Left renal pelvis (tissue), 4 donors: ENCODE measurements around the gene ATXN1. TPM values are rescaled to one million over a fixed set of nuclear protein-coding genes. Genes with fewer than 3 reads are reported as not detected.
A peak's percentile ranks its signal among the peaks of the same experiment; 100 is the strongest.
"Not testable (repeated sequence)": the region's sequence is repeated elsewhere in the genome, so short reads cannot be mapped to it uniquely, and the experiment has no call there.

Experiments
- DNase-seq, 4 donors: peaks; one replicate each; pipeline ENCODE4 v3.0.0-alpha.2; 2013; ENCODE audit warnings: low read depth in 4 of 4, low spot score in 3 of 4
- polyA plus RNA-seq, 4 donors: library from polyadenylated mRNA; unstranded; fragments of 120-200 nt; gene quantifications; one replicate each; pipeline ENCODE4 v1.2.1, GENCODE V29; 2013; ENCODE audit not compliant: insufficient read length in 4 of 4

The ATXN1 gene
- polyA plus RNA-seq, 4 donors: 18.5 to 20.7 (median 19.3) TPM

DNA sequence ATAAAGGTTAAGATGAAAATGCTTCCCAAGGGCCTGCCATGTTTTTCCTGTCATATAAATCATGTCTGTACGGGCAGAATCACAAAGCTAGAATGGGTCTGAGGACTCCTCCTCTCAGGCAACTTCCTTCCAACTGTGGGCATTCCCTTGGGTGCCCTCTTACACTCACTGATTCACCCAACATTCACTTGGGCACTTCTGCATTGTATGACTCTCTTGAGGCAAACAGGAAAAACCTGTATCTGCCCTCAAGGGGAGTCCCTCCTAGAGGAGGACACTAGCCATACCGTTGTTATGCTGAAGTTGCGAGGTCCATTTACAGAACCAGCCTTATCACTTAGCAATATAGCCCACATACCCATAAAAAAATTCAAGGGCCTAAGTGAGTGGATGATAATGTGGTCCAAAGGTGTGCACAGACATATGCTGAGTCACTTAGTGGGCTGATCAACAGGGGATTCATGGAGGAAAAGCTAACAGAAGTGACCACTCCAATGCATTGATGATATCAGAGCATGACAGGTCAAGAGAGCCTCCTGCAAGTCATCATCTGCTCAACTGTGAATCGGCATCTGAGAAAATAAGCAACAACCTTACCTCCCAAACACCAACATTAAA is 131.1 kb downstream of the ATXN1 start:
- DNase-seq: no peak

DNA sequence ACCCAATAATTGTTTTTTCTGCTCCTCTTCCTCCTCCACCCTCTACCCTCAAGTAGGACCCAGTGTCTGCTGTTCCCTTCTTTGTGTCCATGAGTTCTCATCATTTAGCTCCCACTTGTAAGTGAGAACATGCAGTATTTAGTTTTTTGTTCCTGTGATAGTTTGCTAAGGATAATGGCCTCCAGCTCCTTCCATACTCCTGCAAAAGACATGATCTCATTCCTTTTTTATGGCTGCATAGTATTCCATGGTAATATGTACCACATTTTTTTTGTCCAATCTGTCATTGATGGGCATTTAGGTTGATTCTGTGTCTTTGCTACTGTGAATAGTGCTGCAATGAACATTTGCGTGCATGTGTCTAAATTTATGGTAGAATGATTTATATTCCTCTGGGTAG is 132.7 kb downstream of the ATXN1 start:
- DNase-seq: not testable (repeated sequence)

- no peak for DNase-seq
Observed at GRCh38 chr6:16626650-16627049, 134.6 kb downstream of the ATXN1 start.

DNA sequence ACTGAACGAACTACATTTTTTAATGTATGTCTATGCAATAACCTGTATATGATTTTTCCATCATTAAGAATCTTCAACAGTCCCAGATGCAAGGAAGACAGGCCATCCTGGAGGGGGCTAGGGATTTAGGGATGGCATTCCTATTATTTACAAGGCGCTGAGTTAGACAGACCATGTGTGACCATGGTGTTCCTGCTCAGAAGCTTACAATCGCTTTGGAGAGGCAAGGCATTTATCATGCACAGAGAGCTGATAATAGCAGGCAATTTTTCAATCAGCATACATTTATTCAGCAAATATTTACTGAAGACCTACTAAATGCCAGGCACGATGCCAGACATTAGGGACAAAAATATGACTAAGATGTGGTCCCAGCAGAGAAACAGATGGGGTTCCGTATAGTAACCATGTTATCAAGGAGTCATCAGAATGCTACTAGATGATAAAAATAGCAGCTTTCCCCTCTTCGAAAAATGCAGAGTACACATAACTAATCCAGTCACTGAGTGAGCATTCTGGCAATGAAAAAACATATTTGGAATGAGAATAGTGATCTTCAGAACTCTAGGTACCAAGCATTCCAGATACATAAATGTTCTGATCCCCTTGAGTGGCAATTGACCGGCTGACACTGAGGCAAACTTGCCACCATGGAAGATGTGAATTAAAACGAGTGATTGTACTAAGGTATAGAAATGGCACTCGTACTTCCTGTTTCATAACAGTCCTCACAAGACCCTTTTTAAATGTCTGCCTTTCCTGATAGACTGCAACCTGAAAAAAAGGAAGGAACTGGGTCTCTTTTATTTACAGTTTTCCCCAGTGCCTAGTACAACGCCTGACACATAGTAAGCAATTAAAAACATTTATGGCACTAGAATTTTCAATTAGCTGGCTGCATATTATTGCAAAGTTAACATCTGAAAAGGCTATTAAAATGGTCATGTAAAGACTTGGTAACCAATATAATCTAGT is 135.7 kb downstream of the ATXN1 start:
- DNase-seq: no peak

- no peak for DNase-seq
Observed at GRCh38 chr6:16624636-16625290, 136.5 kb downstream of the ATXN1 start.

DNA sequence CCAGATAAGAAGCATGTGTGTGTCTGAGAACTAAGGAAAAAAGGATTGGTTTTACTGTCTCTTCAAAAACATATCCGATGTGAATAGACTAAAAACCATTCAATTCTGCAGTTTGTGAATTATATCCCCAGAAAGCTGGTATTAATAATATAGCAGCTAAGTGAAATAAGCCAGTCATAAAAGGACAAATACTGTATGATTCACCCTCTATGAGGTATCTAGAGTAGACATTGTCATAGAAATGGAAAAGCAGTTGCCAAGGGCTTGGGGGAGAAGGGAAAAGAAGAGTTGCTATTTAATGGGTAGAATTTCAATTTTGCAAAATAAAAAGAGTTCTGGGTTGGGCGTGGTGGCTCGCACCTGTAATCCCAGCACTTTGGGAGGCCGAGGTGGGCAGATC is 137.5 kb downstream of the ATXN1 start:
- no peak for DNase-seq

- DNase-seq: no peak
Observed at GRCh38 chr6:16623029-16623653, 138.1 kb downstream of the ATXN1 start.

DNA sequence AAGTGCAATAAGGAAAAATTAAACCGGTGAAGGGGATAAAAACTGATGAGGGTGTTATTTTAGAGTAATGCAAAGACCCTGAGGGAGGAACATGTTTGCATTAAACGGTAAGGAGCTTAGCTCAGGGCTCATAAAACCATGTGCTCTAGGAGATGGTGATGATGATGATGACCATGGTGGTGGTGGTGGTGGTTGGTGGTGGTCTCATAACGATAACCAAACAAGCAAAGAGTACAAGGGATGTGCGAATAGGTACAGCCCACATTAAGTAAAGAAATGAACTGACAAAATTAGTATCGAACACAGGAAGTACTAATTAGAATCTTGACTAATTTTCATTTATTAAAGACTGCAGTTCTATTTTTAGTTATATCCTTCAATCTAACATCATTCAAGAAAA is 139.1 kb downstream of the ATXN1 start:
- DNase-seq: no peak

DNA sequence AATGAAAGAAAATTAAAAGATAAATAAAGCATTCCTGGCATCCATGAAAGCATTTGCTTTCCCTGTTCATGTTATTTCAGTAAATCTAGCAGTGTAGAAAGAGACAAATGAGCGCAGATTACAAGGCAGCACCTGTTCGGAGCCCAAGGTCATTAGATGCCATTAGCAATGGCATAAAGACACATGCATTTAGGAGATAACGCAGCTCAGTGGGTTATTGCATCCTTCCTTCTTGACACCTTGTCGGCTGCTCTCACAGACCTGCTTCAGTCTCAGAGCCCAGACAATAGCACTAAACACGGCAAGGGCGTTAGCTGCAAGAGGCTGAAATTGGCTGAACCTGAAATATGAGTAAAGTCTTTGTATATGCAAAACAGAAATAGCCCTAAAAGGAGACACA is 140.3 kb downstream of the ATXN1 start:
- no peak for DNase-seq

DNA sequence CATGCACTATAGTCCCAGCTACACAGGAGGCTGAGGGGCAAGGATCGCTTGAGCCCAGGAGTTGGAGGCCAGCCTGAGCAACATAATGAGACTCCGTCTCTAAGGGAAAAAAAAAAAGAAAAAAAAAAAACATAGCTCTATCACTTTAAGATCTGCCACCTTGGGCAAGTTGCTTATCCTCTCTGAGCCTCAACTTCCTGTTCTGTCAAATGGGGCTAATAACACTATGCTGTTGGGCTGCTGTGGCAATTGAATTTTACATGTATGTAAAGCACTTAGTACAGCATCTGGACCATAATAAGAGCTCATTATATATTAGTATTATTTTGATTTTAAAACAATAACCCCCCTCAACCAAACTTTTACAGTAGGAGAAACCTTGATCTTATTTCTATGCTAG is 141.5 kb downstream of the ATXN1 start:
- no peak for DNase-seq

- peak in 2 of 4 donors; percentile 33 to 39 for DNase-seq
Observed at GRCh38 chr6:16618962-16619361, 142.3 kb downstream of the ATXN1 start.

- not testable (repeated sequence) for DNase-seq
Observed at GRCh38 chr6:16615215-16615614, 146.0 kb downstream of the ATXN1 start.

DNA sequence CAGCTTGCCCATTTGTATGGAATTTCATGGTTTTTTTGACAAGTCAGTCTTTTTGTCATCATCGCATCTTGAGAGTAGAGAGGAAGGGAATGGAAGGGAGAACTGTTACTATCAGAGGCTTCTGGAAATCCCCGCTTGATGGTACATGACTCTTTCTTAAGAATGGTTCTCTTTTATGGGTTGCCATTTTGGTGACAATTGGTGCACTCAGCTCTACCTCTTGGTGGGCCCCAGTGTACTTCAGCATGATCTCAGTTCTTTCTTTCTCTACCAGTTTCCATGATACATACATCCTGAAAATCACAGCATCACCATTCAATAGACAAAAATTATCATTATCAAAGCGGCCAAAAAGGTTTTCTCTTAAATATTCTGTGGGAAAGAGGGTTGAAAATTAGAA is 147.1 kb downstream of the ATXN1 start:
- DNase-seq: not testable (repeated sequence)

DNA sequence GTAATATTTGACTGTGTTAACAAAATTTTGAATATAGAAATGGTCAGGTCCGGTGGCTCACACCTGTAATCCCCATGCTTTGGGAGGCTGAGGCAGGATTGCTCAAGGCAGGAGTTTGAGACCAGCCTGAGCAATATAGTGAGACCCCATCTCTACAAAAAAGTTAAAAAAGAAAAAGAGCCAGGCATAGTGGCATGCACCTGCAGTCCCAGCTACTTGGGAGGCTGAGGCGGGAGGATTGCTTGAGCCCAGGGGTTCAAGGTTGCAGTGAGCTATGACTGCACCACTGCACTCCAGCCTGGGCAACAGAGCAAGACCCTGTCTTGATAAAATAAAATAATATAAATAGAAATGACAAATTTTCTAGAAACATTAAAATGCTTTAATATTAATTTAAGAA is 147.8 kb downstream of the ATXN1 start:
- not testable (repeated sequence) for DNase-seq

DNA sequence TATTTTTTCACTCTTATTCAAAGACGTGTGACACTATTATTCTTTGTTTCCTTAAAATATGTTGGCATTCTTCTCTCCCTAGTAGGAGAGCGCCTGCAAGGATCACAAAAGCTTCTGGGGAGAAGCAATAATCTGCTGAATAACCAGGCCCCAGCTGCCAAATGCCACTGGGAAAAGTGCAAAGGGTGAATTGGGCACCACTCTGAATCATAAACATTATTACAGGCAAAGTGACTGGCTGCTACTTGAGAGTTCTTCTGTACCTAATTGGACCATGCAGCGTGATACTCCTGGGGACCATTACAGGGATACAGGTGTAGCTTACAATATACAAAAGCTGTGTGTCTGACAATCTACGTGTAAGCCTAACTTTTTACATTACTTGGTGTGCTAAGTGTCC is 152.8 kb downstream of the ATXN1 start:
- DNase-seq: no peak

GRCh38 chr6:16602035-16602434 is 159.2 kb downstream of the ATXN1 start:
- DNase-seq: no peak

- no peak for DNase-seq
Observed at GRCh38 chr6:16600701-16601100, 160.6 kb downstream of the ATXN1 start.

- DNase-seq: no peak
Observed at GRCh38 chr6:16600026-16600425, 161.2 kb downstream of the ATXN1 start.

- no peak for DNase-seq
Observed at GRCh38 chr6:16596616-16597331, 164.5 kb downstream of the ATXN1 start.

DNA sequence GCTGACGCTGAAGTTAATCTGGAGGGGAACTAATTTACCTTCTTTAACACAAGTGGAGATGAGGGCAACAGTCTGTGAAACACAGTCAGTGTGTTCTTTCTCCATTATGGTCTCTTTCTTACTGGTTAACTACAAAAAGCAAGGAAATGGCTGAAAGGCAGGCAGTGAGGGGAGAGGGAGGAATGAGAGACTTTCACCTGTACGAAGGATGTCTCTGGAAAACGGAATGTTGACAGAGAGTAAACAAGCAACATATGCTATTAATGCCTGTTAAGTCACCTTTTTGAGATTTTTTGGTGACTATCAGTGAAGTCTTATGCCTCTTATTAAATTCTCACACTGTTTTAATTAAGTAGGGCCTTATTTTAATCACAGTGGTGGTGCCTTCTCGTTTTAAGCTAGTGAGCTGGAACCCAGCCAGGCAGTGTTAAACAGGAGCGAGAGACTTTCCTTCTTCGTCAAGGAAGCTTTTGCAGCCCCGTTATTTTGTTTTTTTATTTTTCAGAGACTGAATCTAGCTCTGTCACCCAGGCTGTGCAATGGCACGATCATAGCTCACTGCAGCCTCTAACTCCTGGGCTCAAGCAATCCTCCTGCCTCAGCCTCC is 165.6 kb downstream of the ATXN1 start:
- DNase-seq: no peak
